Endothelial cell of umbilical vein (primary cell): ENCODE measurements around the gene ERGIC1. TPM values are rescaled to one million over a fixed set of nuclear protein-coding genes. Genes with fewer than 3 reads are reported as not detected.

Source experiments
- BruUV-seq: library from RNA; stranded (reverse); fragments of 400-500 nt; replicated peaks from 2 replicates; lab custom pipeline; 2021; lab: Mats Ljungman, UMichigan
- CTCF ChIA-PET: fragments of 300-600, 350-600 bp; sonication (Branson Sonifier 250); formaldehyde crosslinking; loops from one replicate; lab custom pipeline; 2021; ENCODE audit warnings: antibody characterized with exemption, inconsistent platforms; lab: Charles Lee
- POLR2A ChIA-PET: fragments of 300-600, 350-600 bp; sonication (Branson Sonifier 250); formaldehyde crosslinking; loops from one replicate; lab custom pipeline; 2021; ENCODE audit warnings: antibody characterized with exemption, inconsistent platforms; lab: Charles Lee
- DNase-seq: peaks from one replicate; pipeline ENCODE4 v3.0.0-alpha.2; 2011; ENCODE audit warnings: low read depth, low spot score
- FAIRE-seq: peaks from 2 replicates; lab custom pipeline; 2011; peaks lifted over from hg19 to GRCh38; lab: Jason Lieb, UNC
- H2AFZ ChIP-seq: 2 replicates; pipeline ENCODE4 v1.6.0; 2012; ENCODE audit warnings: low read depth, low read length, control low read depth, inconsistent platforms
- H3K27ac ChIP-seq: 2 replicates; pipeline ENCODE4 v1.5.1; 2011; ENCODE audit warnings: low read depth, mild to moderate bottlenecking, control low read depth, low read length, moderate library complexity; ENCODE audit not compliant: insufficient read depth
- H3K27me3 ChIP-seq, 2 experiments: 2 replicates each; pipeline versions ENCODE4 v1.6.0 to v1.6.1; 2011; ENCODE audit warnings: low read length in 2 of 2, mixed read lengths in 1 of 2; ENCODE audit not compliant: control insufficient read depth in 2 of 2, insufficient read depth in 2 of 2
- H3K36me3 ChIP-seq, 2 experiments: 2 replicates in 1 of 2; 3 replicates in 1 of 2; pipeline ENCODE4 v1.5.1; 2011; ENCODE audit warnings: low read length in 2 of 2, mild to moderate bottlenecking in 1 of 2, moderate library complexity in 1 of 2; ENCODE audit not compliant: control insufficient read depth in 2 of 2, insufficient read depth in 2 of 2; ENCODE audit errors: extremely low read depth in 1 of 2
- H3K4me1 ChIP-seq: 3 replicates; pipeline ENCODE4 v1.5.1; 2011; ENCODE audit warnings: mild to moderate bottlenecking, low read length; ENCODE audit not compliant: control insufficient read depth, insufficient read depth; ENCODE audit errors: extremely low read depth
- H3K4me2 ChIP-seq: 2 replicates; pipeline ENCODE4 v1.6.1; 2011; ENCODE audit warnings: low read length, control low read depth, mixed read lengths; ENCODE audit not compliant: insufficient read depth
- H3K4me3 ChIP-seq, 3 experiments: fragments of 200-600 bp in 1 of 3; sonication (generic), shearing (Covaris generic) in 1 of 3; replicated peaks in 1 of 3; 2 replicates each; pipeline ENCODE4 v1.5.1; 2011 to 2016; ENCODE audit warnings: control low read depth in 3 of 3, low read length in 3 of 3, mild to moderate bottlenecking in 2 of 3, inconsistent platforms in 1 of 3, low read depth in 1 of 3, moderate library complexity in 1 of 3; ENCODE audit not compliant: insufficient read depth in 1 of 3
- H3K79me2 ChIP-seq: 2 replicates; pipeline ENCODE4 v1.6.0; 2012; ENCODE audit warnings: low read length, inconsistent platforms; ENCODE audit not compliant: control insufficient read depth, insufficient read depth
- H3K9ac ChIP-seq: replicated peaks from 2 replicates; pipeline ENCODE3; 2011; ENCODE audit warnings: low read length, control low read depth; ENCODE audit not compliant: insufficient read depth; ENCODE audit errors: extremely low read depth
- H3K9me1 ChIP-seq: replicated peaks from 3 replicates; pipeline ENCODE4 v1.6.0; 2011; ENCODE audit warnings: mild to moderate bottlenecking, low read length; ENCODE audit not compliant: control insufficient read depth, insufficient read depth; ENCODE audit errors: extremely low read depth
- H3K9me3 ChIP-seq: replicated peaks from 2 replicates; pipeline ENCODE4 v1.5.1; 2012; ENCODE audit warnings: low read length, inconsistent platforms; ENCODE audit not compliant: control insufficient read depth, insufficient read depth
- H4K20me1 ChIP-seq: replicated peaks from 2 replicates; pipeline ENCODE3; 2011; ENCODE audit warnings: mild to moderate bottlenecking, low read length; ENCODE audit not compliant: control insufficient read depth, insufficient read depth; ENCODE audit errors: extremely low read depth
- EZH2 ChIP-seq: IDR thresholded peaks from 2 replicates; pipeline ENCODE4 v1.6.1; 2012; ENCODE audit warnings: borderline replicate concordance, low read depth, mild to moderate bottlenecking, moderate library complexity, low read length, inconsistent platforms; ENCODE audit not compliant: severe bottlenecking
- FOS ChIP-seq: IDR thresholded peaks from 2 replicates; pipeline ENCODE4 v1.6.1; 2011; ENCODE audit warnings: mild to moderate bottlenecking, low read length, moderate library complexity, borderline replicate concordance; ENCODE audit not compliant: insufficient read depth
- GATA2 ChIP-seq: IDR thresholded peaks from 2 replicates; pipeline ENCODE4 v1.7.0; 2011; ENCODE audit warnings: low read depth, mild to moderate bottlenecking, moderate library complexity, mixed read lengths, low read length; ENCODE audit not compliant: insufficient read length, insufficient read depth
- JUN ChIP-seq: IDR thresholded peaks from 2 replicates; pipeline ENCODE4 v1.6.1; 2011; ENCODE audit warnings: borderline replicate concordance, low read depth; ENCODE audit not compliant: insufficient read length, insufficient read depth
- MYC ChIP-seq: IDR thresholded peaks from one replicate; pipeline ENCODE4 v1.6.1; 2011; ENCODE audit warnings: mild to moderate bottlenecking, low read depth, low read length
- POLR2AphosphoS5 ChIP-seq: IDR thresholded peaks from 2 replicates; pipeline ENCODE4 v1.6.1; 2012; ENCODE audit warnings: low read depth, mild to moderate bottlenecking, control low read depth, low read length, moderate library complexity; ENCODE audit not compliant: insufficient read depth
- dilution Hi-C: fragments of 300-500 bp; cut with MboI; formaldehyde crosslinking; loops from one replicate; pipeline ENCODE4 v1.15.0; 2019; ENCODE audit warnings: low sequenced_read_pairs; ENCODE audit not compliant: extremely low pct_ligation_motif_present
- intact Hi-C: fragments of 100-400 bp; cut with micrococcal nuclease; formaldehyde crosslinking; loops from one replicate; pipeline ENCODE4 v1.10.0; 2022
- polyA plus RNA-seq, 4 experiments: library from polyadenylated mRNA; depleted of rRNA in 3 of 4; stranded (reverse) in 3 of 4; unstranded in 1 of 4; fragments of >200 nt; gene quantifications; 2 replicates each; pipeline versions ENCODE4 v1.2.1 to v1.2.3, GENCODE V29; 2011 to 2012; ENCODE audit warnings: missing spikeins in 1 of 4
- total RNA-seq: library from RNA; stranded (reverse); gene quantifications from 2 replicates; pipeline ENCODE4 v1.2.3, GENCODE V29; 2021

The ERGIC1 gene
- total and polyA plus RNA-seq, 2 donors (not counting 3 experiments of a cell fraction or from before 2014, with no cell fraction given), result 105 to 109 TPM

- FAIRE-seq (no peak), DNase-seq (peak; percentile 55)
- no peaks in the 10 kb centered on the region for H3K27me3 ChIP-seq
- BruUV-seq, result no TSS peak
- no peak overlapping the region for H3K4me3 ChIP-seq
- ChIA-PET POLR2A (interaction anchor here (4.6 kb wide), 1 partner anchor 98 kb away, joined by 40 read pairs; the partner anchor contains the start of gene DUSP1), CTCF (interaction anchor here (1.2 to 6.3 kb wide), 10 partner anchors 9 to 154 kb away, joined by 3 to 85 read pairs (median 10); partner anchors contain the start of gene DUSP1)
- H3K79me2 ChIP-seq, result peaks cover 9% of the 10 kb centered on the region
- no peaks in the 10 kb centered on the region for H3K36me3 ChIP-seq
- H3K9me3 ChIP-seq, result no peaks in the 10 kb centered on the region
- no peaks in the 10 kb centered on the region for H4K20me1 ChIP-seq
- H3K9me1 ChIP-seq, result no peaks in the 10 kb centered on the region
- peak overlapping the region; percentile 43 for H3K4me2 ChIP-seq
- H3K9ac ChIP-seq, result peak overlapping the region; percentile 76
- TF ChIP-seq POLR2AphosphoS5, result peak; percentile 56
- peak; percentile 74 for TF ChIP-seq GATA2
- peak; percentile 56 for TF ChIP-seq JUN
- TF ChIP-seq FOS, result peak; percentile 95
- TF ChIP-seq MYC, result no peak
- TF ChIP-seq EZH2, result no peak
- peak overlapping the region; percentile 94 for H3K27ac ChIP-seq
- no peak overlapping the region for H2AFZ ChIP-seq
- H3K4me1 ChIP-seq, result peaks cover 58% of the 10 kb centered on the region
- dilution Hi-C loops, result no loop called here
- intact Hi-C loops, result no loop called here
Measured at GRCh38 chr5:172868436-172868923, 34.4 kb downstream of the ERGIC1 start.
